Epithelial cell of prostate (primary cell): Measurements from ENCODE around the gene SHFL.

Experiments
- DNase-seq: peaks from one replicate; pipeline ENCODE4 v3.0.0-alpha.2; 2011; ENCODE audit warnings: low read depth, low spot score
- H3K27ac ChIP-seq: fragments of 450-650 bp; 2 replicates; pipeline ENCODE4 v1.5.1; 2017; ENCODE audit warnings: mild to moderate bottlenecking

Gene SHFL

GRCh38 chr19:10120538-10121189, 34.5 kb downstream of the SHFL start:
- DNase-seq, result peak; percentile 48
- peak overlapping the region; percentile 80 for H3K27ac ChIP-seq

GRCh38 chr19:10122045-10122444, 35.9 kb downstream of the SHFL start:
- no peak overlapping the region for H3K27ac ChIP-seq
- DNase-seq, result no peak

- no peak overlapping the region for H3K27ac ChIP-seq
- DNase-seq, result no peak
Observed at GRCh38 chr19:10124429-10124828, 38.3 kb downstream of the SHFL start.

- DNase-seq, result no peak
- H3K27ac ChIP-seq, result no peak overlapping the region
Observed at GRCh38 chr19:10126213-10126639, 40.1 kb downstream of the SHFL start.

GRCh38 chr19:10132905-10133304, 46.8 kb downstream of the SHFL start:
- no peak overlapping the region for H3K27ac ChIP-seq
- DNase-seq, result no peak

- DNase-seq, result no peak
- no peak overlapping the region for H3K27ac ChIP-seq
Observed at GRCh38 chr19:10133596-10133995, 47.5 kb downstream of the SHFL start.

- no peak for DNase-seq
- H3K27ac ChIP-seq, result no peak overlapping the region
Observed at GRCh38 chr19:10134040-10134439, 47.9 kb downstream of the SHFL start.

- H3K27ac ChIP-seq, result peak overlapping the region; percentile 57
- DNase-seq, result no peak
Observed at GRCh38 chr19:10135551-10136334, 49.6 kb downstream of the SHFL start.

- DNase-seq, result no peak
Observed at GRCh38 chr19:10136936-10137335, 50.8 kb downstream of the SHFL start.

GRCh38 chr19:10137751-10138682, 51.9 kb downstream of the SHFL start:
- H3K27ac ChIP-seq, result no peak overlapping the region
- DNase-seq, result no peak

More at GRCh38 chr19:10136936-10137335, 50.8 kb downstream of the SHFL start:
- no peak overlapping the region for H3K27ac ChIP-seq

- DNase-seq, result no peak
- no peak overlapping the region for H3K27ac ChIP-seq
Observed at GRCh38 chr19:10138879-10139795, 53.0 kb downstream of the SHFL start.

- DNase-seq, result no peak
- no peak overlapping the region for H3K27ac ChIP-seq
Observed at GRCh38 chr19:10139952-10140351, 53.8 kb downstream of the SHFL start.

GRCh38 chr19:10141479-10141878, 55.4 kb downstream of the SHFL start:
- DNase-seq, result no peak
- H3K27ac ChIP-seq, result no peak overlapping the region

GRCh38 chr19:10141973-10142372, 55.9 kb downstream of the SHFL start:
- no peak overlapping the region for H3K27ac ChIP-seq
- no peak for DNase-seq
